GM20000 (cell line): Measurements from ENCODE around the gene CELF1.

Source experiments
- DNase-seq: peaks from one replicate; pipeline ENCODE4 v3.0.0; 2012; ENCODE audit warnings: low spot score
- TF ChIP-seq, protein P1 (sequence below): IDR thresholded peaks from 2 replicates; pipeline ENCODE4 v1.5.1; 2012; ENCODE audit warnings: mild to moderate bottlenecking, control low read depth; ENCODE audit errors: extremely low read depth, missing control alignments

The CELF1 gene

DNA sequence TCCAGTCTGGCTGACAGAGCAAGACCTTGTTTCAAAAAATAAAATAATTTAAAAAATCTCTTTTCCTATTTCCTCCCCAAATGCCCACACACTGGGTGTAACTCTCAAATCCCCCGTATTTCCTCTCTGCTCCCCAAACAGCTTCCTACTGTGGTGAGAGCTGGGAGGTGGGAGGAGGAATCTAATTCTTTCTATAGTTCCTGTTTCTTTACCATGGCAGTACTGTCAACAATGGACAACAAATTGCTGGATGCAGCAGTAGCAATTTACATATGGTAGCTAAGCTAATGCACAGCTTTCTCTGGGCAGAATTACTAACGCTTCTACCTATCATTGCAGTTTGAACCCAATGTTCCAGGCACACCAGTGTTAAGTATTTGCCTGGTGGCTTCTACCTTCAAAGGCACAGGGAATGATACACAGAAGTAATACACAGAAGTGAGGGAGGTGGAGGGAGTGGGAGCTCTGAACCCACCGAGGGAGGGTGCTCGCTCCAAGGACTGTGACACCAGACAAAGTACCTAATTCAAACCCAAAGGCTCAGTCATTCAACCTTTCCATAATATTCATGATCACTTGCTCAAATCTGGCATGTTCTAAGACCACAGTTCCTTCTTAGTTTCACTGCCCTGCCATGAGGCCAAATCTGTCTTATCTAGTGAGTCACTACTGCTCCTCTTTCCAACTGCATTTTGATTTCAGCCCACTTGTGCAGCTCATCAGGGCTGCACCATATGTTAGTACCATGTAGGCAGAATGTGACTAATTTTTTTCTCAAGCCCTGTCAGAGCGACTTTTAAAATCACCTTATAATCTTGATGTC, 37.9 kb downstream of the CELF1 start:
- no peak for DNase-seq
- TF ChIP-seq, protein P1, sequence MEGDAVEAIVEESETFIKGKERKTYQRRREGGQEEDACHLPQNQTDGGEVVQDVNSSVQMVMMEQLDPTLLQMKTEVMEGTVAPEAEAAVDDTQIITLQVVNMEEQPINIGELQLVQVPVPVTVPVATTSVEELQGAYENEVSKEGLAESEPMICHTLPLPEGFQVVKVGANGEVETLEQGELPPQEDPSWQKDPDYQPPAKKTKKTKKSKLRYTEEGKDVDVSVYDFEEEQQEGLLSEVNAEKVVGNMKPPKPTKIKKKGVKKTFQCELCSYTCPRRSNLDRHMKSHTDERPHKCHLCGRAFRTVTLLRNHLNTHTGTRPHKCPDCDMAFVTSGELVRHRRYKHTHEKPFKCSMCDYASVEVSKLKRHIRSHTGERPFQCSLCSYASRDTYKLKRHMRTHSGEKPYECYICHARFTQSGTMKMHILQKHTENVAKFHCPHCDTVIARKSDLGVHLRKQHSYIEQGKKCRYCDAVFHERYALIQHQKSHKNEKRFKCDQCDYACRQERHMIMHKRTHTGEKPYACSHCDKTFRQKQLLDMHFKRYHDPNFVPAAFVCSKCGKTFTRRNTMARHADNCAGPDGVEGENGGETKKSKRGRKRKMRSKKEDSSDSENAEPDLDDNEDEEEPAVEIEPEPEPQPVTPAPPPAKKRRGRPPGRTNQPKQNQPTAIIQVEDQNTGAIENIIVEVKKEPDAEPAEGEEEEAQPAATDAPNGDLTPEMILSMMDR = no peak

DNA sequence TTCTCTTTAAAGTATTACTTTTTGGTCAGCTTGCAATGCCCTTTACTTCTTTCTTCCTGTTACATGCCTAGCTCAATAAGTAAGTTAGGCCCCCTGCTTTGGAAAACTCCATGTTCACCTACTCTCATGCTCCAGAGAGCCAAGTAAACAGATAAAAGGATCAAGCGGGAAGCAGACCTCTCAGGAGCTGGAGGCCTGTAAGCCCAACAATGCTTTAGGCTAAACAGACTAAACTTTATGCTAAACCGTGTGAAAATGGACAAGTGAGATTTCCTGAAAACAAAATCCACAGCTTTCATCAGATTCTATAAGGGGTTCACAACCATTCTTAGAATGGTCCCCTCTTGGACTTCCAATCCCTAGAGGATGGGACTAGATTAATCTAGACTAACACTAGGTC, 40.2 kb downstream of the CELF1 start:
- TF ChIP-seq, protein P1 = no peak
- DNase-seq = no peak

DNA sequence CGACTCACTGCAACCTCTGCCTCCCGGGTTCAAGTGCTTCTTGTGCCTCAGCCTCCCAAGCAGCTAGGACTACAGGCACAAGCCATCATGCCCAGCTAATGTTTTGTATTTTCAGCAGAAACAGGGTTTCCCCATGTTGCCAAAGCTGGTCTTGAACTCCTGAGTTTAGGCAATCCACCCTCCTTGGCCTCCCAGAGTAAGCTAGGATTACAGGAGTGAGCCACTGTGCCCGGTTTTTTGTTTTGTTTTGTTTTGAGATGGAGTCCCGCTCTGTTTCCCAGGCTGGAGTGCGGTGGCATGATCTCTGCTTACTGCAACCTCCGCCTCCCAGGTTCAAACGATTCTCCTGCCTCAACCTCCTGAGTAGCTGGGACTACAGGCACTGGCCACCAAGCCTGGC, 41.0 kb downstream of the CELF1 start:
- TF ChIP-seq, protein P1 = no peak
- no peak for DNase-seq

DNA sequence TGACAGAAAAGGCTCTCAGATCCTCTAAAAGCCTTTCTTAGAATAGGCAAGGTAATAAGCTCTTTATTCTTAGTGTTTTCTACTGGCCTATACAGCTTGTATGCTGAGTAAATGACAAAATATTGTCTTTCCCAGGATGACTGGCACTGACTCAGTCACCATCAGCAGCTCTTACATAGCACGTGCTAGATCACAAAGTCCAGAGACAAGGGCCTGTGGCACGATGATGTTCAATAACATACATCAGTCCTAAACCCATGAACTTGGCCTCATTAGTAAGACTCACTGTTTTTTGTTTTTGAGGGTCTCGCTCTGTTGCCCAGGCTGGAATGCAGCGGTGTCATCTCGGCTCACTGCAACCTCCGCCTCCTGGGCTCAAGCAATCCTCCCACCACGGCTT, 42.7 kb downstream of the CELF1 start:
- no peak for DNase-seq

DNA sequence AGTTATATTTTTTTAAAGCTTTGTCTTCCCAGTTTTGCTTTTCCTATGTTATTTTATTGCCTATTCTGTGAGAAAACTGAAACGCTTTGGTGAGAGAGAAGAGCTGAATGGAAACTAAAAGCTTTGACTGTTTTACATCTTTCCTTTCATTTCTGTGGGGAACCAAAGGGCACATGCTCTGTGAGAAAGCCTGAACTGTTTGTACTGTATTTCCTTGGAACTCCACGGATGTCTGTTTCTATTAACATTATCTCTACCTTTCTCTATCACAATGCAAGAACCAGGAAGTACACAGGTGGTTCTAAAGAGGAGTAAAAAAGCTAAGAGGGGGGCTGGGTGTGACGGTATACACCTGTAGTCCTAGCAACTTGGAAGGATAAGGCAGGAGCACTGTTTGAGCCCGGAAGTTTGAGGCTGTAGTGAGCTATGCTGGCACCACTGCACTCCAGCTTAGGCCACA, 43.8 kb downstream of the CELF1 start:
- TF ChIP-seq, protein P1 = no peak
- DNase-seq = peak; percentile 28

More for the DNA sequence above, 42.7 kb downstream of the CELF1 start:
- TF ChIP-seq, protein P1 = no peak

DNA sequence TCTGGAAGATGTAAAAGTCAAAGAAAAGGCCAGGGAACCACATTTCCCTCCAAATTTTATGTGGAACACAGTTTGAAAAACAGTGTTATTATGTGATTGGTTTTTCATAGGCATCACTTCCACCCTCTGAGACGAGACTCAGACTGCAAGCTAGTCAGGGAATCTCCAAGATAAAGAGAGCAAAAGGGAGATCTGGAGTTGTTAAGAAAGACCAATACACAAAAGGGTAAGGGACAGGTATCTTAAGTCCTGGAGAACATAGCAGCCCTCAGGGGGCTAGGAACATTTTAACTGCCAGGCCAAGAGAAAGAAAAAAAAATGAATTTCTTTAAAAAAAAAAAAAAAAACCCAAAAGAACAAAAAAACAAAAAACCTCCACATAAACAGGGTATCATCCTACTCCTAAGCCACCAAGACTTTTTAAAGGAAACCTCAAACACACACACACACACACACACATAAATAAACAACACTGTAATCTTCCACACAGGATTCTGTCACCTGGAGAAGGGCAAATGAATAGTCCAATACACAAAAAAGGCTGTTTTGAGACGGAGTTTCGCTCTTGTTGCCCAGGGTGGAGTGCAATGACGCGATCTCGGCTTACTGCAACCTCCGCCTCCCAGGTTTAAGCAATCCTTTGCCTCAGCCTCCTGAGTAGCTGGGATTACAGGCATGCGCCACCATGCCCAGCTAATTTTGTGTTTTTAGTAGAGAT, 44.5 kb downstream of the CELF1 start:
- TF ChIP-seq, protein P1 = no peak
- DNase-seq = no peak
